H1 (cell line): ENCODE measurements around the gene MARCHF2. TPM values are rescaled to one million over a fixed set of nuclear protein-coding genes. Genes with fewer than 3 reads are reported as not detected.
"Not testable (repeated sequence)": the region's sequence is repeated elsewhere in the genome, so short reads cannot be mapped to it uniquely, and the experiment has no call there.

Experiments
- CTCF ChIA-PET: fragments of 300-600 bp; sonication (Branson Sonifier 250); formaldehyde crosslinking; loops from one replicate; lab custom pipeline; 2021; ENCODE audit not compliant: partially characterized antibody; lab: Charles Lee
- POLR2A ChIA-PET: fragments of 300-600 bp; sonication (Branson Sonifier 250); formaldehyde crosslinking; loops from one replicate; lab custom pipeline; 2021; ENCODE audit warnings: inconsistent platforms; ENCODE audit not compliant: partially characterized antibody; lab: Charles Lee
- DNase-seq, 2 experiments: peaks; one replicate each; pipeline versions ENCODE4 v3.0.0 to v3.0.0-alpha.2; 2010 to 2022; ENCODE audit warnings: low spot score in 2 of 2, low read depth in 1 of 2, mixed read lengths in 1 of 2
- FAIRE-seq: peaks from 2 replicates; lab custom pipeline; 2011; peaks lifted over from hg19 to GRCh38; lab: Jason Lieb, UNC
- H2AFZ ChIP-seq: 2 replicates; pipeline ENCODE4 v1.8.1; 2012; ENCODE audit warnings: low read length, inconsistent platforms
- H2AK5ac ChIP-seq: 2 replicates; pipeline ENCODE4 v1.6.1; 2013; ENCODE audit warnings: low read depth, low read length
- H2BK120ac ChIP-seq: replicated peaks from 2 replicates; pipeline ENCODE3; 2013; ENCODE audit warnings: low read depth, low read length, inconsistent platforms
- H2BK12ac ChIP-seq: 2 replicates; pipeline ENCODE4 v1.6.1; 2013; ENCODE audit warnings: low read depth, low read length
- H2BK15ac ChIP-seq: 2 replicates; pipeline ENCODE4 v1.6.1; 2013; ENCODE audit warnings: low read length
- H2BK20ac ChIP-seq: 2 replicates; pipeline ENCODE4 v1.6.1; 2013; ENCODE audit warnings: low read length
- H2BK5ac ChIP-seq: 2 replicates; pipeline ENCODE4 v1.6.1; 2013; ENCODE audit warnings: low read depth, low read length
- H3K14ac ChIP-seq: 2 replicates; pipeline ENCODE4 v1.6.1; 2013; ENCODE audit warnings: inconsistent platforms; ENCODE audit not compliant: insufficient read length
- H3K18ac ChIP-seq: 2 replicates; pipeline ENCODE4 v1.6.1; 2013; ENCODE audit warnings: low read length; ENCODE audit errors: extremely low read depth
- H3K23ac ChIP-seq: 2 replicates; pipeline ENCODE4 v1.6.1; 2013; ENCODE audit warnings: inconsistent platforms; ENCODE audit not compliant: insufficient read length
- H3K23me2 ChIP-seq: 2 replicates; pipeline ENCODE4 v1.6.1; 2013; ENCODE audit warnings: low read depth, low read length
- H3K27ac ChIP-seq: 2 replicates; pipeline ENCODE4 v1.6.1; 2011; ENCODE audit warnings: low read depth, low read length, inconsistent platforms
- H3K27me3 ChIP-seq, 4 experiments: replicated peaks in 1 of 4; 1 replicate in 1 of 4; 2 replicates in 3 of 4; pipeline versions ENCODE4 v1.6.1 to v1.8.1; 2011 to 2013; ENCODE audit warnings: low read length in 3 of 4, mild to moderate bottlenecking in 3 of 4, inconsistent platforms in 2 of 4, mixed read lengths in 2 of 4, moderate library complexity in 1 of 4; ENCODE audit not compliant: control insufficient read depth in 3 of 4, insufficient read depth in 3 of 4; ENCODE audit errors: extremely low read depth in 1 of 4
- H3K36me3 ChIP-seq, 4 experiments: 2 replicates each; pipeline versions ENCODE4 v1.6.1 to v1.8.1; 2011 to 2013; ENCODE audit warnings: mild to moderate bottlenecking in 4 of 4, low read length in 3 of 4, moderate library complexity in 2 of 4, control low read depth in 1 of 4, inconsistent platforms in 1 of 4; ENCODE audit not compliant: insufficient read depth in 4 of 4, control insufficient read depth in 2 of 4
- H3K4ac ChIP-seq: replicated peaks from 2 replicates; pipeline ENCODE3; 2013; ENCODE audit warnings: low read length, low read depth, mixed read lengths, inconsistent platforms; ENCODE audit not compliant: insufficient read length
- H3K4me1 ChIP-seq, 4 experiments: replicated peaks in 1 of 4; 1 replicate in 1 of 4; 2 replicates in 3 of 4; pipeline versions ENCODE4 v1.6.1 to v1.8.1; 2011 to 2013; ENCODE audit warnings: low read length in 3 of 4, inconsistent platforms in 2 of 4, mixed read lengths in 1 of 4; ENCODE audit not compliant: insufficient read depth in 4 of 4, control insufficient read depth in 3 of 4
- H3K4me2 ChIP-seq, 2 experiments: 2 replicates each; pipeline versions ENCODE4 v1.6.1 to v1.8.1; 2011 to 2013; ENCODE audit warnings: low read depth in 2 of 2, low read length in 2 of 2, control low read depth in 1 of 2, inconsistent platforms in 1 of 2, mild to moderate bottlenecking in 1 of 2; ENCODE audit not compliant: insufficient read depth in 1 of 2
- H3K4me3 ChIP-seq, 4 experiments: fragments of 200-600, 300-600 bp in 1 of 4; sonication (generic), shearing (Covaris generic), sonication (Bioruptor Twin) in 1 of 4; 2 replicates each; pipeline versions ENCODE4 v1.5.1 to v1.8.1; 2011 to 2016; ENCODE audit warnings: low read length in 4 of 4, low read depth in 3 of 4, control low read depth in 2 of 4, inconsistent platforms in 2 of 4, mild to moderate bottlenecking in 2 of 4, mixed read lengths in 1 of 4, moderate library complexity in 1 of 4; ENCODE audit not compliant: insufficient read depth in 2 of 4; ENCODE audit errors: extremely low read depth in 1 of 4
- H3K56ac ChIP-seq: replicated peaks from 2 replicates; pipeline ENCODE3; 2013; ENCODE audit warnings: low read depth, mild to moderate bottlenecking, mixed read lengths, low read length, inconsistent platforms; ENCODE audit not compliant: insufficient read length
- H3K79me1 ChIP-seq: 2 replicates; pipeline ENCODE4 v1.6.1; 2013; ENCODE audit warnings: low read depth, low read length, control low read depth
- H3K79me2 ChIP-seq, 2 experiments: 2 replicates each; pipeline versions ENCODE4 v1.6.1 to v1.8.1; 2012 to 2013; ENCODE audit warnings: low read length in 2 of 2, mild to moderate bottlenecking in 2 of 2, inconsistent platforms in 1 of 2; ENCODE audit not compliant: insufficient read depth in 2 of 2, control insufficient read depth in 1 of 2
- H3K9ac ChIP-seq, 4 experiments: replicated peaks in 1 of 4; 1 replicate in 1 of 4; 2 replicates in 3 of 4; pipeline versions ENCODE4 v1.6.1 to v1.8.1; 2011 to 2013; ENCODE audit warnings: low read depth in 3 of 4, low read length in 3 of 4, control low read depth in 2 of 4, mild to moderate bottlenecking in 2 of 4, moderate library complexity in 2 of 4, inconsistent platforms in 1 of 4; ENCODE audit errors: extremely low read depth in 1 of 4
- H3K9me3 ChIP-seq, 2 experiments: 2 replicates each; pipeline versions ENCODE4 v1.6.1 to v1.8.1; 2012 to 2013; ENCODE audit warnings: mild to moderate bottlenecking in 2 of 2, moderate library complexity in 2 of 2, control low read depth in 1 of 2, inconsistent platforms in 1 of 2, low read depth in 1 of 2, low read length in 1 of 2, mixed read lengths in 1 of 2; ENCODE audit not compliant: insufficient read depth in 2 of 2
- H4K20me1 ChIP-seq, 2 experiments: replicated peaks in 1 of 2; 2 replicates each; pipeline versions ENCODE3 to v1.8.1; 2011 to 2013; ENCODE audit warnings: inconsistent platforms in 2 of 2, low read length in 2 of 2, mild to moderate bottlenecking in 1 of 2; ENCODE audit not compliant: insufficient read depth in 2 of 2, control insufficient read depth in 1 of 2
- H4K5ac ChIP-seq: 2 replicates; pipeline ENCODE4 v1.6.1; 2013; ENCODE audit warnings: low read length, low read depth, mixed read lengths, inconsistent platforms; ENCODE audit not compliant: insufficient read length
- H4K8ac ChIP-seq: 2 replicates; pipeline ENCODE4 v1.8.0; 2013; ENCODE audit warnings: mild to moderate bottlenecking, moderate library complexity, low read length, inconsistent platforms; ENCODE audit not compliant: insufficient read depth; ENCODE audit errors: extremely low read depth
- H4K91ac ChIP-seq: replicated peaks from 2 replicates; pipeline ENCODE3; 2013; ENCODE audit warnings: low read length, mixed read lengths, inconsistent platforms; ENCODE audit not compliant: insufficient read length
- WGBS, 2 experiments: shearing (Covaris generic) in 1 of 2; methylation state at CpG; one replicate each; pipeline versions ENCODE4 v1.1.6 to v1.1.7; 2013 to 2015; ENCODE audit warnings: low lambda C conversion rate in 2 of 2, mixed read lengths in 2 of 2, inconsistent platforms in 1 of 2, low coverage in 1 of 2, missing lambda C conversion rate in 1 of 2; ENCODE audit not compliant: insufficient replicate concordance in 2 of 2, insufficient coverage in 1 of 2, insufficient read length in 1 of 2; ENCODE audit errors: extremely low coverage in 1 of 2, missing lambda C conversion rate in 1 of 2; 5-methylcytosine and 5-hydroxymethylcytosine counted together
- polyA plus RNA-seq, 7 experiments: library from polyadenylated mRNA; depleted of rRNA in 3 of 7; stranded (reverse) in 5 of 7; unstranded in 2 of 7; fragments of >200 nt in 5 of 7; fragments of 200-250 nt in 2 of 7; gene quantifications; 1 replicate in 5 of 7; 2 replicates in 1 of 7; 4 replicates in 1 of 7; pipeline versions ENCODE4 v1.2.1 to v1.2.3, GENCODE V29; 2011 to 2013; ENCODE audit warnings: missing spikeins in 2 of 7, mixed read lengths in 2 of 7
- total RNA-seq: library from RNA; stranded (reverse); fragmentation: NEBNext Ultra II Directional; extraction: Animal tissue kit (Norgen Biotek cat#: 25700); gene quantifications from 2 replicates; pipeline ENCODE4 v1.2.1, GENCODE V29; 2021

MARCHF2 gene
- total and polyA plus RNA-seq, 2 of the 8 experiments (the other 6 are each of a cell fraction or from before 2014, with no cell fraction given), result 18.5 to 46.2 TPM

DNA sequence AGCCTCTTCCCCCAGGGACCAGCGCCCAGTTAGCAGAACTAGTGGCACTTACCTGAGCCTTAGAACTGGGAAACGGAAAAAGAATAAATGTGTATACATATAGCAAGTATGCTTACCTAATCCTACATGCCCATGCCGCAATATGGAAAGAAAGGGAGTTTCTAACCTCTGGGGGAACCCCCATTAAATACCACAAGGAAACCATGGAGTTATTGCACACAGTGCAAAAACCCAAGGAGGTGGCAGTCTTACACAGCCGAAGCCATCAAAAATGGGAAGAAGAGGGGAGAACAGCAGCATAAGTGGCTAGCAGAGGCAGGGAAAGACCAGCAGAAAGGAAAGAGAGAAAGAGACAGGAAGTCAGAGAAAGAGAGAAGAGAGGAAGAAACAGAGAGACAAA, 28.5 kb upstream of the MARCHF2 start:
- CTCF ChIA-PET, H3K9ac ChIP-seq, H3K79me1 ChIP-seq: not testable (repeated sequence)

DNA sequence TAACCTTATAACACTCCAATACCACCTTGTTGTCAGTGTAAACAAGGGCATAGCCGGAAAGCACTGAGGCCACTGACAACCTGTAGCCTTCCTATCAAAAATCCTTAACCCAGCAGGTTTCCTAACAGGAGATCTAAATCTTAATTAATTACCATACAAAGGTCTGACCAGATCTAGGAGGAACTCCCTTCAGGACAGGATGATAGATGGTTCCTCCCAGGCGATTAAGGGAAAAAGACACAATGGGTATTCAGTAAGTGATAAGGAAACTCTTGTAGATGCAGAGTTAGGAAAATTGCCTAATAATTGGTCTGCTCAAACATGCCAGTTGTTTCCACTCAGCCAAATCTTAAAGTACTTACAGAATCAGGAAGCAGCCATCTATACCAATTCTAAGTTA, 28.0 kb upstream of the MARCHF2 start:
- H4K91ac ChIP-seq, H4K20me1 ChIP-seq, H2BK15ac ChIP-seq, H3K27ac ChIP-seq, CTCF ChIA-PET, H3K9ac ChIP-seq, FAIRE-seq, H3K27me3 ChIP-seq, H2BK5ac ChIP-seq, H3K4me1 ChIP-seq, H2BK120ac ChIP-seq, H4K8ac ChIP-seq, H2AFZ ChIP-seq, H3K79me2 ChIP-seq, H3K23me2 ChIP-seq, POLR2A ChIA-PET, DNase-seq, H4K5ac ChIP-seq, H3K4ac ChIP-seq, H3K4me2 ChIP-seq, H2BK20ac ChIP-seq, H3K4me3 ChIP-seq, H2AK5ac ChIP-seq, H3K79me1 ChIP-seq, H3K14ac ChIP-seq, H3K9me3 ChIP-seq, H3K18ac ChIP-seq, H3K56ac ChIP-seq, H3K23ac ChIP-seq, H2BK12ac ChIP-seq, H3K36me3 ChIP-seq: not testable (repeated sequence)
- 89% methylated on average over 2 of the region's 2 CpGs; no CpG with 5 or more reads in 1 of the 2 experiments for WGBS, 2 experiments

More for the DNA sequence above, 28.5 kb upstream of the MARCHF2 start:
- H4K91ac ChIP-seq, H3K4ac ChIP-seq, H3K4me2 ChIP-seq, H2BK20ac ChIP-seq, H4K8ac ChIP-seq, H3K27ac ChIP-seq, H3K27me3 ChIP-seq, H2BK15ac ChIP-seq, H4K20me1 ChIP-seq, H2BK5ac ChIP-seq, H4K5ac ChIP-seq, FAIRE-seq, H3K36me3 ChIP-seq, H3K14ac ChIP-seq, H3K4me3 ChIP-seq, H2BK12ac ChIP-seq, H3K23me2 ChIP-seq, H3K4me1 ChIP-seq, POLR2A ChIA-PET, DNase-seq, H2BK120ac ChIP-seq, H3K9me3 ChIP-seq, H2AFZ ChIP-seq, H3K79me2 ChIP-seq, H2AK5ac ChIP-seq, H3K23ac ChIP-seq, H3K18ac ChIP-seq, H3K56ac ChIP-seq: not testable (repeated sequence)
- WGBS, 2 experiments, result 66% methylated on average over 4 of the region's 4 CpGs; no CpG with 5 or more reads in 1 of the 2 experiments
